H7 (cell line): ENCODE data around the gene EPB41L2. TPM values are rescaled to one million over a fixed set of nuclear protein-coding genes. Genes with fewer than 3 reads are reported as not detected.
"Not testable (repeated sequence)": the region's sequence is repeated elsewhere in the genome, so short reads cannot be mapped to it uniquely, and the experiment has no call there.

Experiments used
- DNase-seq: peaks from one replicate; pipeline ENCODE4 v3.0.0; 2012
- H3K27me3 ChIP-seq: 2 replicates; pipeline ENCODE4 v1.6.0; 2011; ENCODE audit warnings: mild to moderate bottlenecking, low read length; ENCODE audit not compliant: control insufficient read depth, insufficient read depth
- H3K36me3 ChIP-seq: replicated peaks from 2 replicates; pipeline ENCODE4 v1.5.1; 2011; ENCODE audit warnings: low read length; ENCODE audit not compliant: control insufficient read depth, insufficient read depth
- H3K4me3 ChIP-seq: 2 replicates; pipeline ENCODE4 v1.5.1; 2011; ENCODE audit warnings: low read depth, mild to moderate bottlenecking, control low read depth, low read length, moderate library complexity; ENCODE audit not compliant: insufficient read depth
- total RNA-seq: library from RNA; depleted of rRNA; stranded (reverse); fragments of >200 nt; shearing (Covaris generic); gene quantifications from 2 replicates; pipeline ENCODE4 v1.2.3, GENCODE V29; 2014

The EPB41L2 gene
- total RNA-seq, 1 experiment from 2014 or later, result 25.9 TPM

DNA sequence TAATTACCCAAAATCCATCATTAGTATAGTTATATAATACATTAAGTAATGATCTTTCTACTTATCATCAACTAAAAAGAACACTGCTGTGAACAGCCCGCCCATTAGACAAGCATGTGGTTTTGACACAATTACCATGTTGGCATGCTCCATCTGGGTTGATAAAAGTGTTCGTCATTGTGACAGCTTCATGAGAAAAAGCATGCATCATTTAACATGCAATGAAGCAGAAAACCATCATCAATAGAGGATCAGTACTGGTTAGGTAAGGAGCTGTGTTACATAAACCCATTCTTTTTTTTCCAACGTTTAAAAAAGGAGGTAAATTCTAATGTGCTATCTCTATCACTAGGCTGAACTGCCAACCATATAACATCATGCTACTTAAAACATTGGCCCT lies 101.9 kb downstream of the EPB41L2 start:
- no peak overlapping the region for H3K4me3 ChIP-seq
- no peaks in the 10 kb centered on the region for H3K27me3 ChIP-seq
- no peaks in the 10 kb centered on the region for H3K36me3 ChIP-seq
- DNase-seq, result no peak

DNA sequence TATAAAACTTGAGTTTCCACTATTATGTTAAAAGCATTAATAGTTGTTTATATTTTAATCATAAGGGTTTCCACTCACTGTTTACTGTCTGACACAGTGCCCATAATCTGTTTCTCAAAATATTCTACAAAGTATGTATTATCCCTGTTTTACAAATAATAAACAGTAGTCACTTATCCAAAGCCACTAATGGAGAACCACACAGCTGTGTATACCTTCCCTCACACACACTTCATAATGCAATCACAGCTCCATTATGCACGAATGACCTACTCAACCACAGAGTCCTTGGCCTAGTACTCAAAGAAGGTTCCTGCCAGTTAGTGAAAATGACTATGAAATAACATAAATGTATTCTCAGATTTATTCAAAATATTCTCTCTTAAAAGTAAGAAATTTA lies 103.1 kb downstream of the EPB41L2 start:
- Histone ChIP-seq H3K27me3 (no peaks in the 10 kb centered on the region), H3K4me3 (no peak overlapping the region), H3K36me3 (no peaks in the 10 kb centered on the region; the same call in 1 of the 2 replicates)
- DNase-seq, result no peak

DNA sequence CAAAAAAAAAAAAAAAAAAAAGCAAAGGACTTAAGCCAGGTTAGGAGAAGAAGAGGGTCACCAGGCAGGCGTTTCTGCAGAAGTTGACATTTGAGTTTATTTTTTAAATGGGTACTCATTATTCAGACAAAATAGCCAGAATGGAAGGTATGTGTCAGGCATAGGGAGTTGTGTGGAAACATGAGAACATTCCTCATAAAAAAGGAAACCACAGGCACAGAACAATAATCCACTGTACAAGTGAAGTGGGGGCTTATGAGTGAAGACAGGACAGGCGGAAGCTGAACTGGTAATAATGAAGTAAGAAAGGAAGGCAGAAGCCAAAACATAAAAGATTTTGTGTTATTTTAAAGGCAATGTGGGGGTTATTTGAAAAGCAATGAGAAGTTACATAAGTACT lies 104.6 kb downstream of the EPB41L2 start:
- no peak for DNase-seq
- no peak overlapping the region for H3K4me3 ChIP-seq
- no peaks in the 10 kb centered on the region for H3K27me3 ChIP-seq
- H3K36me3 ChIP-seq, result no peaks in the 10 kb centered on the region; the same call in 1 of the 2 replicates

DNA sequence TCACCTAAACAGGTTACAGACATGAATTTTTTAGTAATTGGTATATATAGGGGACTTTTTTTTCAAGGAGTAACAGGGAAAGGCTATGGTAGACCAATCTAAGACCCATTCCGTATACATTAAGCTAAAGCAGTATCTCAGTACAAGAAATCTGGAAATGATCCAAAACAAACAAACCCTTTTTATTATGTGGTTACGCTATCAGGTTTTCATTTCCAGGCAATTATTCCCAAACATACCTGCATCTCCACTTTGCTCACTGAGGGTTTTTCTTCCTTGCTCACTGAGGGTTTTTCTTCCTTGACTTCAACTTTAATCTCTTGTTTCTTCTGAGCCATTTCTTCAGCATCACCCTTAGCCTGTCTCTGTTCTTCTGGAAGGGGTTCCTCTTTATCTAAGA lies 107.3 kb downstream of the EPB41L2 start:
- Histone ChIP-seq H3K27me3 (no peaks in the 10 kb centered on the region), H3K36me3 (no peaks in the 10 kb centered on the region; the same call in 1 of the 2 replicates), H3K4me3 (no peak overlapping the region)
- no peak for DNase-seq

- DNase-seq, result no peak
- no peaks in the 10 kb centered on the region for H3K36me3 ChIP-seq
- H3K27me3 ChIP-seq, result no peaks in the 10 kb centered on the region
- no peak overlapping the region for H3K4me3 ChIP-seq
These were observed 113.5 kb downstream of the EPB41L2 start for GRCh38 chr6:130949553-130949952.

DNA sequence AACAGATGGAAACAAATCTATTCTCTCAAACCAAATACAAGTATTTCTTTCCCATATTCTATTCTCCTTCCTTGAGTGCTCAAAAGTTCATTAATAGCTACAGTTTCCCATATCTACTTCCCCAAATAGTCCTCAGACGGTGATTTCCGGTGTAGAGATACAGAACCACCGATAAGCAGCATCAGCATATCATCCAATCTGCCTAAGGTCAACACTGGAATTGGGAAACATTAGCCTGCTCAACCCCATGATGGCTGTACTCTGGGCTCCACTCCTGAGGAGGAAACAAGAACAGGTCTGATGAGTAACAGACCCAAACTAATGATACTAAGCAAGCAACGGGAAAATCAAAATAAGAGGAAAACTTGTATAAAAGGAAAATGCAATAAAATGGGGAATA lies 115.6 kb downstream of the EPB41L2 start:
- Histone ChIP-seq H3K4me3 (no peak overlapping the region), H3K36me3 (no peaks in the 10 kb centered on the region), H3K27me3 (no peaks in the 10 kb centered on the region)
- no peak for DNase-seq

GRCh38 chr6:130946076-130946475 lies 117.0 kb downstream of the EPB41L2 start:
- Histone ChIP-seq H3K27me3 (no peaks in the 10 kb centered on the region), H3K4me3 (no peak overlapping the region), H3K36me3 (no peaks in the 10 kb centered on the region)
- DNase-seq, result no peak

GRCh38 chr6:130945401-130945919 lies 117.6 kb downstream of the EPB41L2 start:
- Histone ChIP-seq H3K4me3 (no peak overlapping the region), H3K27me3 (no peaks in the 10 kb centered on the region), H3K36me3 (no peaks in the 10 kb centered on the region)
- no peak for DNase-seq

DNA sequence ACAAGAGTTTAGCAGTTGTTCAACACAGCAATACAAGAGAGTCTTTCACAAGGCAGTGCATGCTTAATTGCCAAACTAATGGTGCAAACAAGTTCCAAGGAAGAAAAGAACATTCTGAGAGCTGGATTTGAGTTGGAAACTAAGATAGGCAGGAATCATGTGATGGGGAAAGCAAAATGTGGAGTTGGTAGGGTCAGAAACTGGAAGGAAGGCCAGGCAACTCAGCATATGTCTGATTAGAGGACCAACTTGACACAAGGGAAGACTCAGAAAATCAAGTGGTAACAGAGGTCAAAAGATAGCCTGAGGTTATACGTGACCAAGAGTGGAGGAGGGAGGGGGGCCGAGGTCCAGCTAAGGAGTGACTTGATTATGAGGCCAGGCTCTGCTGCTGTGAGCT lies 118.6 kb downstream of the EPB41L2 start:
- no peak for DNase-seq

DNA sequence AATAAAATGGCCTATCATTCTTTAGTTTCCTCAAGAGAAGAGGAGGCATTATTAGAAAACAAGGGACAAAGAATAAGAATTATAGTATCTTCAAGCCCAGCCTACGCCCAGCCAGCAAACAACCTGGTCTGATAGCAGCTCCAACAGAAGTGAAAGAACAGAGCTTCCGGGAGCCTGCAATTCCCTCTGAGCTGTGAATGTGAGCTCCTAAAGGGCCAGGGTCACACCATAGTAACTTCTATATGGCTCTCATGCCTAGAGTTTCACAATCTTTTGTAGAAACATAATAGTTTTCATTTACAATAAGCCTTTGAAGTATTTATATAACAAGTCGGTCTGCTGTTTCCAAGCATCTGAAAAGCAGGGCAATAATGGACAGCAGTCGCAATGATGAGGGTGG lies 119.3 kb downstream of the EPB41L2 start:
- no peaks in the 10 kb centered on the region for H3K36me3 ChIP-seq
- no peaks in the 10 kb centered on the region for H3K27me3 ChIP-seq
- H3K4me3 ChIP-seq, result no peak overlapping the region
- DNase-seq, result no peak

More for the DNA sequence above, 118.6 kb downstream of the EPB41L2 start:
- Histone ChIP-seq H3K4me3 (no peak overlapping the region), H3K36me3 (no peaks in the 10 kb centered on the region), H3K27me3 (no peaks in the 10 kb centered on the region)

DNA sequence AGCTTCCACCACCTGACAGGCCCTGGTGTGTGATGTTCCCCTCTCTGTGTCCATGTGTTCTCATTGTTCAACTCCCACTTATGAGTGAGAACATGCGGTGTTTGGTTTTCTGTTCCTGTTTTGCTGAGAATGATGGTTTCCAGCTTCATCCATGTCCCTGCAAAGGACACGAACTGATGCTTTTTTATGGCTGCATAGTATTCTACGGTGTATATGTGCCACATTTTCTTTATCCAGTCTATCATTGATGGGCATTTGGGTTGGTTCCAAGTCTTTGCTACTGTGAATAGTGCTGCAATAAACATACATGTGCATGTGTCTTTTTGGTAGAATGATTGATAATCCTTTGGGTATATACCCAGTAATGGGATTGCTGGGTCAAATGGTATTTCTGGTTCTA lies 120.3 kb downstream of the EPB41L2 start:
- not testable (repeated sequence) for DNase-seq, H3K36me3 ChIP-seq, H3K27me3 ChIP-seq

DNA sequence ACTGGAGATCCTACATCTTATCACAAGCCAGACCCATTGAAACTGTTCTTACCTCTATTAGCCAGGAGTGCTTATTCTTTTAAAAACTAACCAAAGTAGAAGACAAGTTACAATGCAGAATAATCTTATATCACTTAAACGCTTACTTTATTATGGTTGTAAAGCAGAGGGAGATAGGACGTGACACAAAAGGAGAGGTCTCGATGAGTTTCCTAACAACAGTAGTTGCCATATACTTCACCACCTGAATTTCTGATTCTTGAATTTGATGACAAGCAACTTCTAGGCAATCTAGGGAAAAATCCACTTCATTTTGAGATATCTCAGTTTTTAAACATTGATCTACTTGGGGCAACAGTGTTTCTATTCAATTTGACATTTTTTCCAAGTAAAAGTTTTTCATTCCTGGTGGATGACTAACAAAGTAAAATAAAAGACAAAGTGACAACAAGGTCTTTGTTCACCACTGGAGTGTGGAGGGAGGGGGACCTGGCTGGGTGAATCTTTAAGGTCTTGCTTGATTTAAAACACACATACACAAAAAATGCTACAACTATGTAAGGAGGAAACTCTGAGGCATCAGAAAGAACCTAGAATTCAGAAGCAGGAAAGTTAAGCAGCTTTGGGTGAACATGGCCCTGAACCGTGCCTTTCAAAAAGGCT lies 125.0 kb downstream of the EPB41L2 start:
- Histone ChIP-seq H3K4me3 (no peak overlapping the region), H3K36me3 (no peaks in the 10 kb centered on the region), H3K27me3 (no peaks in the 10 kb centered on the region)
- DNase-seq, result no peak

More for the DNA sequence above, 120.3 kb downstream of the EPB41L2 start:
- not testable (repeated sequence) for H3K4me3 ChIP-seq

DNA sequence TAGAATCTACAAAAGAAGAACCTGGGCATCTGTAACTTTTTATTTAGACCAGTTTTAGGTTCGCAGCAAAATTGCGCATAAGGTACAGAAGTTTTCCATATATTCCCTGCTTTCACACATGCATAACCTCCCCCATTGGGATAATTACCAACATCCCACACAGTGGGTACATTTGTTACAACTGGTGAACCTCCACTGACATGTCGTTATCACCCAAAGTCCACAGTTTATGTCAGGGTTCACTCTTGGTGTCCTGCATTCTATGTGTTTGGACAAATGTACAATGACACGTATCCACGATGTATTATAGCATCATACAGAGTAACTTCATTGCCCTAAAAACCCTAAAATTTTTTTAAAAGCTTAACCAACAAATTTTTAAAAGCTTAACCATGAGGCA lies 126.1 kb downstream of the EPB41L2 start:
- H3K4me3 ChIP-seq, result no peak overlapping the region
- H3K36me3 ChIP-seq, result no peaks in the 10 kb centered on the region
- H3K27me3 ChIP-seq, result no peaks in the 10 kb centered on the region
- no peak for DNase-seq

DNA sequence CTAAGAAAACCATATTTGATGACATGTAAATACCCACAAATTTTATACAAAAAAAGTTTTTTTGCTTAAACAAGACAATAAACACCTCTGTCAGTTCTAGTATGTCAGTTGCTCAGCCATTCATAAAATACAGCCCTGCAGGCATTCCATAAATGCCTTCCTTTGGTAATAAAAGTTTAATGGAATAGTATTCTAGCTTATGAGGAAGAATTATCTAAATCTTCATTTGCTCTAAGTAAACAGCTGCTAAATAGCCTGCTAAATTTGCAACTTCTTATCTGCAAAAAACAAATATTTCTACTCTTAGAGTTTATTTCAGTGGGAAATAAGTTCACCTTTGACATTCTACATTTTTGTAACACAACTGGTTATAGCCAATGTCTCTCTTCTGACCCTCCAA lies 127.1 kb downstream of the EPB41L2 start:
- no peak overlapping the region for H3K4me3 ChIP-seq
- no peaks in the 10 kb centered on the region for H3K36me3 ChIP-seq
- no peak for DNase-seq

DNA sequence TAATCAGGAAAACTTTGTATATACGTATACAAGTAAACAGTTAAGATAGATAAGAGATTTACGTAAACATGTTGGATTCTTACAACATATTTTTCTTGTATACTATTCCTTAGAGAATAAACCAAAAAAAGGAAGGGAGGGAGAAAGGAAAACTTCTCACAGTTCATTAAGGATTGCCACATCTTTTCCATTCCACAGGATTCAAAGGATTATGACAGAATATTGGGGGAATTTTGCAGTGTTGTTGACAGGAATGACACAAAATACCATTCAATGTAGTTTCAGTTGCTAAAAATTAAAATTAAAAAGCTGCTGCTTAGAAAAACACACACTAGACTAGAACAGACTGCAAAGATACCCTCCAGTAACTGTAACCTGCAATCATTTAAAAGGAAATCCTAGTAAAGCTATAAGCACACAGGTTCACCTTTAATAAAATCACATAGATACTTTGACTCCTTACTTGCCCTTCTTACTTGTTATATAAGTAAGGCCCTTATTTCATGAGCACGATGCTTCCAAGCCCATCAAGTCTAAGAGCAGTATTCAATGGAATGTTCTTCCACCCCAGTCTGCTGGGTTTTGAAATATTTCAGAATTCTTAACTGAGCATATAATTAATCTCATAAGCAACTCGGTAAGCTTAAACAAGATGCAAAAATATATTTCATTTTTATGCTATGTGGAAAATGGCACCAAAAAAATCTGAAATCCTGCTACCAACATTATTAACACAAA lies 128.0 kb downstream of the EPB41L2 start:
- H3K36me3 ChIP-seq, result no peaks in the 10 kb centered on the region
- H3K4me3 ChIP-seq, result no peak overlapping the region
- no peak for DNase-seq
- no peaks in the 10 kb centered on the region for H3K27me3 ChIP-seq

More for the DNA sequence above, 127.1 kb downstream of the EPB41L2 start:
- no peaks in the 10 kb centered on the region for H3K27me3 ChIP-seq
